Osteoblast (primary cell): ENCODE measurements around the gene TMEM179. TPM values are rescaled to one million over a fixed set of nuclear protein-coding genes. Genes with fewer than 3 reads are reported as not detected.

Source experiments
- DNase-seq: peaks from one replicate; pipeline ENCODE4 v3.0.0; 2011; ENCODE audit warnings: low spot score, mixed read lengths; ENCODE audit not compliant: insufficient read length; ENCODE audit errors: missing footprints
- H2AFZ ChIP-seq: 2 replicates; pipeline ENCODE4 v1.6.0; 2011; ENCODE audit warnings: mild to moderate bottlenecking, low read length
- H3K27ac ChIP-seq: 2 replicates; pipeline ENCODE4 v1.5.1; 2011; ENCODE audit warnings: mild to moderate bottlenecking, low read depth, low read length, moderate library complexity
- H3K27me3 ChIP-seq: 2 replicates; pipeline ENCODE4 v1.6.0; 2012; ENCODE audit warnings: mild to moderate bottlenecking, control low read depth, inconsistent platforms, low read length, moderate library complexity; ENCODE audit not compliant: insufficient read depth
- H3K36me3 ChIP-seq: 2 replicates; pipeline ENCODE4 v1.5.1; 2011; ENCODE audit warnings: mild to moderate bottlenecking, low read length, control low read depth, moderate library complexity; ENCODE audit not compliant: insufficient read depth
- H3K4me1 ChIP-seq: 2 replicates; pipeline ENCODE4 v1.5.1; 2011; ENCODE audit warnings: mild to moderate bottlenecking, low read length, control low read depth, moderate library complexity; ENCODE audit not compliant: insufficient read depth
- H3K4me2 ChIP-seq: 2 replicates; pipeline ENCODE4 v1.6.0; 2011; ENCODE audit warnings: mild to moderate bottlenecking, low read length; ENCODE audit not compliant: insufficient read depth
- H3K4me3 ChIP-seq: fragments of 200-600 bp; sonication (generic); 3 replicates; pipeline ENCODE4 v1.5.1; 2012; ENCODE audit warnings: mild to moderate bottlenecking, low read length, inconsistent platforms; ENCODE audit not compliant: insufficient read depth
- H3K79me2 ChIP-seq: 2 replicates; pipeline ENCODE4 v1.6.0; 2012; ENCODE audit warnings: mild to moderate bottlenecking, low read length, control low read depth, inconsistent platforms; ENCODE audit not compliant: insufficient read depth
- H3K9me3 ChIP-seq: 2 replicates; pipeline ENCODE4 v1.5.1; 2011; ENCODE audit warnings: low read depth, low read length, control low read depth
- H4K20me1 ChIP-seq: 2 replicates; pipeline ENCODE4 v1.6.0; 2012; ENCODE audit warnings: mild to moderate bottlenecking, low read length, control low read depth; ENCODE audit not compliant: insufficient read depth
- total RNA-seq: library from RNA; depleted of rRNA; stranded (reverse); fragments of >200 nt; gene quantifications from 2 replicates; pipeline ENCODE4 v1.2.3, GENCODE V29; 2012
- TF ChIP-seq, protein P1 (sequence below): IDR thresholded peaks from 2 replicates; pipeline ENCODE4 v1.5.1; 2011; ENCODE audit warnings: mild to moderate bottlenecking, low read depth, low read length, moderate library complexity; ENCODE audit errors: extremely low read depth

TMEM179 gene
- total RNA-seq, 1 donor = not detected

DNA sequence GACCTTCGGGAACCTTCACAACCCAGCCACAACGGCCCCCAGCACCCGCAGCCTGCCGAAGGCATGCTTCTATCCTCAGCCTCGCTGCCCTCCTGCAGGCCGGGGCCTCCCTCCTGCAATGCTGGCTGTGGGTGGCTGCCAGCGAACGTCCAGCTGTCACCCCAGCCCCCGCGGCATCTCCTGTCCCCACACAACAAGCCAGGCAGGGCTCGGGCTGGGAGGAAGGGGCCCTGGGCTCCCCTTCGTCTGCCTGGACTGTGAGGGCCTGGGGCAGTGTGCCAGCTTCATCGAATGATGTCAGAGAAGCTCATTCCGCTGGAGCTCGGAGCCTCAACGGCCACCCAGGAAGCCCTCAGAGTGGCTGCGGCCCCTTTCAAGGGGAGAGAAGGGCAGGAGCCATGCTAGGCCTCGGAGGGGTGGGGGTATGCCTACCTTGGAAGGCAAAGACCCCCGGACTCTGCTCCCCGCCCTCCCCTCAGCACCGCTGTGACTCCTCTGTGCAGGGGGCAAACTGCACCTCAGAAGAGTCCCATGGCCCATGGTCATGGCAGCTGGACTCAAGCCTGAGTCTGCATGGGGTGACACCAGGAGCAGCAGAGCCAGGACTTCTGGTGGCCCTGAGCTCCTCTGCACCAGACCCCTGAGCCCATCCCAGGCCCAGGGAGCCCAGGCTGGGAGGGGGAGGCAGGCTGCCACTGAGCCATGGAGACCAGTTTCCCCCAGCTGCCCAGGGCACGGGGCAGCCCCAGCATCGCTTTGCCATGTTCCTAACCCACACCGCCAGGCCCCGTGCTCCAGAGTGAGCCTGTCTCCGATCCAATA, 49.8 kb downstream of the TMEM179 start:
- Histone ChIP-seq H3K4me2 (no peak overlapping the region), H2AFZ (no peak overlapping the region), H3K9me3 (no peaks in the 10 kb centered on the region), H3K27me3 (no peaks in the 10 kb centered on the region), H3K36me3 (no peaks in the 10 kb centered on the region), H3K4me3 (no peak overlapping the region), H3K4me1 (no peaks in the 10 kb centered on the region), H3K27ac (no peak overlapping the region), H4K20me1 (no peaks in the 10 kb centered on the region), H3K79me2 (no peaks in the 10 kb centered on the region)
- DNase-seq = peak; percentile 83
- TF ChIP-seq, protein P1, sequence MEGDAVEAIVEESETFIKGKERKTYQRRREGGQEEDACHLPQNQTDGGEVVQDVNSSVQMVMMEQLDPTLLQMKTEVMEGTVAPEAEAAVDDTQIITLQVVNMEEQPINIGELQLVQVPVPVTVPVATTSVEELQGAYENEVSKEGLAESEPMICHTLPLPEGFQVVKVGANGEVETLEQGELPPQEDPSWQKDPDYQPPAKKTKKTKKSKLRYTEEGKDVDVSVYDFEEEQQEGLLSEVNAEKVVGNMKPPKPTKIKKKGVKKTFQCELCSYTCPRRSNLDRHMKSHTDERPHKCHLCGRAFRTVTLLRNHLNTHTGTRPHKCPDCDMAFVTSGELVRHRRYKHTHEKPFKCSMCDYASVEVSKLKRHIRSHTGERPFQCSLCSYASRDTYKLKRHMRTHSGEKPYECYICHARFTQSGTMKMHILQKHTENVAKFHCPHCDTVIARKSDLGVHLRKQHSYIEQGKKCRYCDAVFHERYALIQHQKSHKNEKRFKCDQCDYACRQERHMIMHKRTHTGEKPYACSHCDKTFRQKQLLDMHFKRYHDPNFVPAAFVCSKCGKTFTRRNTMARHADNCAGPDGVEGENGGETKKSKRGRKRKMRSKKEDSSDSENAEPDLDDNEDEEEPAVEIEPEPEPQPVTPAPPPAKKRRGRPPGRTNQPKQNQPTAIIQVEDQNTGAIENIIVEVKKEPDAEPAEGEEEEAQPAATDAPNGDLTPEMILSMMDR = no peak

DNA sequence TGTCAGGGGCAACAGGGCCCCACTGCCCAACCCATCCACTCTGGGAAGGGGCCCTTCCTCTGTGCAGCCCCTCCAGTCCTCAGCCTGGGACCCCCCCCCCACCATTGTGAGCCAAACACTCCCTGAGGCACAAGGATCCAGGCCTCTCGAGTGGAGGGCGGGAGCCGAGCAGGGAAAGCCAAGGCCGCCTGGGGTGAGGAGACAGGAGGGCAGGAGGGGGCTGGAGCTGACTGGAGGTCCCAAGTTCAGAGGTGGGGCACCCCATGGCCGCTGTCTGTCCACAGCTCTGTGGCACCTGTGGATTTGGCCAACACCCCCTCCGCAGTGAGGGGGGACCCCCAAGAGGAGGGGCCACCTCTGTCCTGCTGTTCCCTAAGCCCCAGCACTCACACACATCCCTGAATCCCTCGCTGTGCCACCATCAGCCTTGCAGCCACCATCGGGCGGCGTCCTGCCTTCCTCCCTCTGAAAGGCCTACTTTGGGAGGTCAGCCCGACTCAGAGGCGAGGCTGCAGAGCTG, 50.4 kb downstream of the TMEM179 start:
- Histone ChIP-seq H3K9me3 (no peaks in the 10 kb centered on the region), H3K27me3 (no peaks in the 10 kb centered on the region), H3K36me3 (no peaks in the 10 kb centered on the region), H3K4me1 (no peaks in the 10 kb centered on the region), H4K20me1 (no peaks in the 10 kb centered on the region), H3K4me3 (no peak overlapping the region), H2AFZ (no peak overlapping the region), H3K27ac (no peak overlapping the region), H3K79me2 (no peaks in the 10 kb centered on the region), H3K4me2 (no peak overlapping the region)
- TF ChIP-seq, protein P1 = no peak
- peak; percentile 82 for DNase-seq

DNA sequence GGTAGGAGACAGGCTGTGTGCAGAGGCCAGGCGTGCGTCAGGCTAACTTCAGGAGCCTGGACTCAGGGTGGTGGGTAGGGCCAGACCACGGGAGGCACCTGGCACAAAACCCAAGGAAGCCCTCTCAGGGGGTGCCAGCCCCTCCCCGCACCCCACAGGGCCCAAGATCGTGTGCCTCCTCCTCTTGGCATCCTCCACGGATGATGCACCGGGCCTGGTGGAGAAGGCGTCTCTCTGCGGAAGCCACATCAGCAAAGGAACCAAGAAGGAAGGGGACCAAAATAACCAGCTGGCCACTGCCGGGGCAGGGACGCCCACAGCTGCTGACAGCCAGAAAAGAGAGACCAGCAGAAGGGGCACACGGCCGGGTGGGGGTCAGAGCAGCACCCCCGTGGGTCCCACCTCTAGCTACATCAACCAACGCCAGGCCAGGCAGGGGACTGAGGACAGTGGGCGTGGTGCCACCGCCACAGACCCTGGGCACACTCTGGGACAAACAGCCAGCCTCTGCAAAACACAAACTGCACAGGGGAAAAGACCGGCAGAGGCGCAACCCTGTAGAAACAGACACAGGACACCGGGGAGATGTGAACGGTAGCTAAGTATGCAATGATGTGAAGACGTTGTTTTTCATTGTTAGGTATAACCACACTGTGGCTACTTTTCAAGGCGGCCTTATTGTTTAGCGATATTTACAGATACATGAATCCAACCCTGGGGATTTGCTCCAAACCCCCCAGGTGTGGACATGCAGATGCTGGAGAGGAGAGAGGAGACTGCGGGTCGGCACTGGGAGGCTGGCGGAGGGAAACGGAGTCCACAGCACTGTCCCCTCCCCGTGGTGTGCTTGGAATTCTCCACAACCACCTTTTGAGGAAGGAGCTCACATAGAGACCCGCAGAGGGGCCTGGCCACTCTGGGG, 51.1 kb downstream of the TMEM179 start:
- TF ChIP-seq, protein P1 = no peak
- Histone ChIP-seq H3K79me2 (no peaks in the 10 kb centered on the region), H3K9me3 (no peaks in the 10 kb centered on the region), H3K27ac (no peak overlapping the region), H3K4me3 (no peak overlapping the region), H3K36me3 (no peaks in the 10 kb centered on the region), H3K4me2 (no peak overlapping the region), H3K27me3 (no peaks in the 10 kb centered on the region), H2AFZ (no peak overlapping the region), H4K20me1 (no peaks in the 10 kb centered on the region), H3K4me1 (no peaks in the 10 kb centered on the region)
- peak; percentile 76 for DNase-seq
